ENCODE measurements around the gene RBMS1. TPM values are rescaled to one million over a fixed set of nuclear protein-coding genes. Genes with fewer than 3 reads are reported as not detected.
A peak's percentile ranks its signal among the peaks of the same experiment; 100 is the strongest.

RBMS1 gene
- polyA plus RNA-seq, 1 donor (not counting 4 experiments of a cell fraction or from before 2014, with no cell fraction given): 89.1 TPM

- FAIRE-seq (peak; percentile 93), DNase-seq (ENCODE audit: low read depth, low spot score) (no peak)
- H3K9me3 ChIP-seq (ENCODE audit: control insufficient read depth, low read depth, low read length): no peaks in the 10 kb centered on the region
- no peaks in the 10 kb centered on the region for H4K20me1 ChIP-seq (ENCODE audit: control insufficient read depth, extremely low read depth, insufficient read depth, low read length)
- H3K27ac ChIP-seq (ENCODE audit: control insufficient read depth, insufficient read depth, low read length): peak overlapping the region; percentile 65
- H3K36me3 ChIP-seq (ENCODE audit: control insufficient read depth in 2 of 2, extremely low read depth in 1 of 2, insufficient read depth in 2 of 2, low read length in 2 of 2): peaks cover 25 to 44% of the 10 kb centered on the region in 2 experiments
- peak overlapping the region; percentile 52 for H3K4me2 ChIP-seq (ENCODE audit: control insufficient read depth, extremely low read depth, insufficient read depth, low read depth, low read length)
- H3K79me2 ChIP-seq (ENCODE audit: control insufficient read depth, insufficient read depth, low read length): no peaks in the 10 kb centered on the region
- H2AFZ ChIP-seq (ENCODE audit: control insufficient read depth, low read length): no peak overlapping the region
- dilution Hi-C loops (cut with MboI; ENCODE audit: extremely low pct_ligation_motif_present, low sequenced_read_pairs): no loop called here
- H3K4me3 ChIP-seq (ENCODE audit: control insufficient read depth in 2 of 3, extremely low read depth in 1 of 3, insufficient read depth in 2 of 3, low read depth in 1 of 3, low read length in 3 of 3): no peak overlapping the region
- no peaks in the 10 kb centered on the region for H3K27me3 ChIP-seq (ENCODE audit: control insufficient read depth, extremely low read depth, insufficient read depth, low read length)
- no peaks in the 10 kb centered on the region for H3K9me1 ChIP-seq (ENCODE audit: control insufficient read depth, extremely low read depth, insufficient read depth, low read length)
- H3K4me1 ChIP-seq (ENCODE audit: control insufficient read depth, extremely low read depth, insufficient read depth, low read length): peaks cover 34% of the 10 kb centered on the region
- no peak overlapping the region for H3K9ac ChIP-seq (ENCODE audit: control insufficient read depth, extremely low read depth, insufficient read depth, low read length)
- no peak for TF ChIP-seq EZH2 (IDR thresholded peaks at IDR 0.05; ENCODE audit: low read length)
- TF ChIP-seq, protein P1, sequence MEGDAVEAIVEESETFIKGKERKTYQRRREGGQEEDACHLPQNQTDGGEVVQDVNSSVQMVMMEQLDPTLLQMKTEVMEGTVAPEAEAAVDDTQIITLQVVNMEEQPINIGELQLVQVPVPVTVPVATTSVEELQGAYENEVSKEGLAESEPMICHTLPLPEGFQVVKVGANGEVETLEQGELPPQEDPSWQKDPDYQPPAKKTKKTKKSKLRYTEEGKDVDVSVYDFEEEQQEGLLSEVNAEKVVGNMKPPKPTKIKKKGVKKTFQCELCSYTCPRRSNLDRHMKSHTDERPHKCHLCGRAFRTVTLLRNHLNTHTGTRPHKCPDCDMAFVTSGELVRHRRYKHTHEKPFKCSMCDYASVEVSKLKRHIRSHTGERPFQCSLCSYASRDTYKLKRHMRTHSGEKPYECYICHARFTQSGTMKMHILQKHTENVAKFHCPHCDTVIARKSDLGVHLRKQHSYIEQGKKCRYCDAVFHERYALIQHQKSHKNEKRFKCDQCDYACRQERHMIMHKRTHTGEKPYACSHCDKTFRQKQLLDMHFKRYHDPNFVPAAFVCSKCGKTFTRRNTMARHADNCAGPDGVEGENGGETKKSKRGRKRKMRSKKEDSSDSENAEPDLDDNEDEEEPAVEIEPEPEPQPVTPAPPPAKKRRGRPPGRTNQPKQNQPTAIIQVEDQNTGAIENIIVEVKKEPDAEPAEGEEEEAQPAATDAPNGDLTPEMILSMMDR (optimal IDR thresholded peaks at IDR 0.05 in 1 of 3, IDR thresholded peaks at IDR 0.05 in 1 of 3, conservative IDR thresholded peaks at IDR 0.05 in 1 of 3; ENCODE audit: extremely low read depth in 1 of 3, insufficient read depth in 2 of 3, low read length in 3 of 3): no peak
Observed at GRCh38 chr2:160279813-160280465, 213.7 kb downstream of the RBMS1 start.

DNA sequence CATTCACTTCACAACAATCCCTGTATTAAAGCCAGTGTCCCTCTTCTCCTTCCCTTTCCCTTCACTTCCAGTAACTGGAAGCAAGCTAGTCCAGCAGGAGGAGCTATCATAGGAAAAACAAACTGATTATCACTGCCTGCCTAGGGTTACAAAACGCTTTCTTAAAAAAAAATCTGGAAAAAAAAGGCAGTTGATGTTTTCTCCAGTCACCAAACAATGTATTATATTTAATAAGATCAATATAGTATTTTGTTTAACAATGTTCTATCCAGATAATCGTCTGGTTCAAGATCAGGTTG, 214.8 kb downstream of the RBMS1 start:
- Histone ChIP-seq H3K4me3 (ENCODE audit: control insufficient read depth in 2 of 3, extremely low read depth in 1 of 3, insufficient read depth in 2 of 3, low read depth in 1 of 3, low read length in 3 of 3) (no peak overlapping the region), H3K27me3 (ENCODE audit: control insufficient read depth, extremely low read depth, insufficient read depth, low read length) (no peaks in the 10 kb centered on the region), H3K4me1 (ENCODE audit: control insufficient read depth, extremely low read depth, insufficient read depth, low read length) (peaks cover 34% of the 10 kb centered on the region), H3K36me3 (ENCODE audit: control insufficient read depth in 2 of 2, extremely low read depth in 1 of 2, insufficient read depth in 2 of 2, low read length in 2 of 2) (peaks cover 21 to 41% of the 10 kb centered on the region in 2 experiments), H3K9ac (ENCODE audit: control insufficient read depth, extremely low read depth, insufficient read depth, low read length) (no peak overlapping the region), H3K9me3 (ENCODE audit: control insufficient read depth, low read depth, low read length) (no peaks in the 10 kb centered on the region), H4K20me1 (ENCODE audit: control insufficient read depth, extremely low read depth, insufficient read depth, low read length) (no peaks in the 10 kb centered on the region), H3K27ac (ENCODE audit: control insufficient read depth, insufficient read depth, low read length) (peak overlapping the region; percentile 65), H3K79me2 (ENCODE audit: control insufficient read depth, insufficient read depth, low read length) (no peaks in the 10 kb centered on the region), H2AFZ (ENCODE audit: control insufficient read depth, low read length) (no peak overlapping the region), H3K4me2 (ENCODE audit: control insufficient read depth, extremely low read depth, insufficient read depth, low read depth, low read length) (no peak overlapping the region), H3K9me1 (ENCODE audit: control insufficient read depth, extremely low read depth, insufficient read depth, low read length) (no peaks in the 10 kb centered on the region)
- FAIRE-seq (no peak), DNase-seq (ENCODE audit: low read depth, low spot score) (no peak)
- TF ChIP-seq, protein P1 (optimal IDR thresholded peaks at IDR 0.05 in 1 of 3, IDR thresholded peaks at IDR 0.05 in 1 of 3, conservative IDR thresholded peaks at IDR 0.05 in 1 of 3; ENCODE audit: extremely low read depth in 1 of 3, insufficient read depth in 2 of 3, low read length in 3 of 3): peak; percentile 40 to 51 (median 41)
- no peak for TF ChIP-seq EZH2 (IDR thresholded peaks at IDR 0.05; ENCODE audit: low read length)
- dilution Hi-C loops (cut with MboI; ENCODE audit: extremely low pct_ligation_motif_present, low sequenced_read_pairs): no loop called here

Data from keratinocyte (primary cell).